GM21360 (cell line): Measurements from ENCODE around the gene IDH3A.

ENCODE experiments used
- ATAC-seq: cut with Tn5 transposase; IDR thresholded peaks from one replicate; pipeline ENCODE4 v1.9.1; 2021; ENCODE audit warnings: mild to moderate bottlenecking, moderate library complexity; ENCODE audit not compliant: unreplicated experiment

Gene IDH3A

DNA sequence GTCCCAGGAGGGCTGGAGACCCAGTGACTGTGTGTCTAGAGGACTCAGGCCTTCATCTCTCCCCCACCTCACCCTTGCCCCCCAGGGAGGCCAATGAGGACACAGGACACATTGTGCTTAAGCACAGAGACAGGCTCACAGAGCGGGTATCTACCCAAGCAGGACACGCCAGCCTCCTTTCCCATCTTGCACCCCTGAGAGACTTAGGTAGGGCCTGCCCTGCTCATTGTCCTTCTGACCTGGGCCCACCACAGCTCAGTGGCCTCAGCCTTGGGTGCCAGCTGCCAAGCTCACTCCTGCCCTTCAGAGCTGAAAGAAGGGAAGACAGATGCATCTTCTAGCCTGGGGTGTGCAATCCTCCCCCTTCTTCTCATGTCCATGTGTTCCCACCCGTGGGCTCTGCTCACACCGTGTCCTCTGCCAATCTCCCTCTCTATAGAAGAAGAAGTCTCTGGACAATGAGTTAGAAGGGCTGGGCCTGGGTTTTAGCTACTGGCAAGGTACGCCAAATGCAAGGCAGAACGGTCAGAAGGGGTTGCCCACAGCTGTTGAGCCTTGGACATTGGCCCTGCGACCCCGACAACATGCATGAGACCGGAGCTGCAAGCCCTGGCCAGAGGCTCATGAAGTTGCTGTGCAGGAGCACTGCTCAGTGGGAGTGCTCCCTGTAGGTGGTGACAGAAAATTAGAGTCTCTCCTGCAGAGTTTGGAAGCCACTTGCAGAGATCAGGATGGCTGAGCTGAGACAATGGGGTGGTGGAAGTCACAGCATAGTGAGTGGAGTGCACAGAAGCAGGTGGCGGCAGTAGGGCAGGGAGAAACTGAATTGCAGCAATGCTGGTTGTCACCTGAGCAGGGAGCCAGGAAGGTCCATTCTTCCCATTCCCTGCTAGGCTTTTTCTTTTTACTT, 52.4 kb downstream of the IDH3A start:
- no peak for ATAC-seq

GRCh38 chr15:78203346-78204225, 54.4 kb downstream of the IDH3A start:
- no peak for ATAC-seq

GRCh38 chr15:78204351-78205309, 55.5 kb downstream of the IDH3A start:
- no peak for ATAC-seq

DNA sequence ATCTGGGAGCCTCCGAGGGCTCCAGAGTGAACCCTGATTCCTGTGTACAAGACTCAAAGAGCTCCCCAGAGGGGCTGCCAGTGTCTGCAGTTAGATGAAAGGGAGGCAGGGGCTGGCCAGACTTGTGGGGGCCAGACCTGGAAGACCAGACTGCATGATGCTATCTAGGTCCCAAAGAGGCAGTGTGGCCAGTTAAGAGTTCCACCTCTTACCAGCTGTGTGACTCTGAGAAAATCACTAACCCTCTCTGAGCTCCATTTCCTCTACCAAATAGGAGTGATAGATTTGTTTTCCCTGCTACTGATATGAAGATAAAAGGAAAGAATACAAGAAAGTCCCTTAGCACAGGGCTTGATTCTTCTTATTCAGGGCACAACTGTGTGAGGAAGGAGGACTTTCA, 56.2 kb downstream of the IDH3A start:
- no peak for ATAC-seq

DNA sequence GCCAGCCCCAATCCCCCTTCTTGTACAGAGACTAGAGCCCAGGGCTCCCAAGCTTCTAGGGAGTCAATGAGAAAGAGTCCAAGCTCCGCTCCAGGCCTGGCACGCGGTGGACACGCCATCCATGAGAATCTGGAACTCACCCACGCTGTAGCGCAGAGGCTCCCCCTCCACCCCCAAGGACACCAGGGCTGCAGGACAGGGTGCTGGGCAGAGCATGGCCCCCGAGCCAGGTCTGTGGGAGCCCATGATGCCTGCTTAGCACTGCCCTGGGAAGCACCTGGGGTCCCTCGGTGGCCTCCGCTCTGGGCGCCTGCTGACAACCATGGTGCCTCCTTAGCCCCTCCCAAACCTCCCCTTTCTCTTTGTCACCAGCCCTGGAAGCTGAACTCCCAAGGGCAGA, 56.7 kb downstream of the IDH3A start:
- ATAC-seq, result no peak

- ATAC-seq, result no peak
Measured at GRCh38 chr15:78206326-78207109, 57.4 kb downstream of the IDH3A start.

DNA sequence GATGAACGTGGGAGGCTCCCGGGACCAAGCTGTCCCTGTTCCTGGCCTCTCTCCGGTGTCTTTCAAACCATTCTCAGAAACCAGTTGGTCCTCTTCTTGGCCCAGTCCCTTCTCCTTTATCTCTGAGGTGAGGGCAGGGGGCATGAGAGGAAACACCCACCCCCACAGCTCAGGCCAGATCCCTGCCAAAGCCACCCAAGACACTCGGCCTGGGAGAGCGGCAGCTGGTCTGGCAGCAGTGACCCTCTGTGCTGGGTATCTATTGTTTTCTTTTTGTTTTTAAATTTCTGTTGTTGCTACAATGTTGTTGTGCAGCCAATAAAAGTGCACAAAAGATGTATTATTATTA, 57.9 kb downstream of the IDH3A start:
- no peak for ATAC-seq

GRCh38 chr15:78207641-78208340, 58.6 kb downstream of the IDH3A start:
- no peak for ATAC-seq

DNA sequence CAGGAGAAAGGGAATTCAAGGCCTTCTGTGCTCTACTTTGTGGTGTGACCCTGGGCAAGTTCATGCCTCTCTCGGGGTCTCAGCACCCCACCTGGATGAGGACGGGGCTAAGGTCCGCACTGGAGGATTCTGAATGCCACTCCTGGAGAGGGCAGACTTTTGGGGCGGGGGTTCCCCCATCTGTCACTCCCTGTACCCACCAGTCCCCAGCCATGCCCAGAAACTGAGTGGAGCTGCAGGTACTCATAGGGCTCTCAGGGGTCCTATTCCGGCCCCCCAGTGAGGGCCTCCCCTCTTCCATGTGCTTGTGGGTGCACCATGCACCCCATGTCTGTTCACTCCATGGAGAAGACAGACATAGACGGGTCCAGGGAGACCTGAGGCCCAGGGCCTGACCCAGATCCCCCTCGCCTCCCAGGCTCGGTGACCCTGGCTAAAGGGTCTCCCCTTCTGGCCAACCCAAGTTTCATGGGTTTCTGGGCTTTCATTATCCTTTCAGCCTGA, 59.2 kb downstream of the IDH3A start:
- no peak for ATAC-seq

DNA sequence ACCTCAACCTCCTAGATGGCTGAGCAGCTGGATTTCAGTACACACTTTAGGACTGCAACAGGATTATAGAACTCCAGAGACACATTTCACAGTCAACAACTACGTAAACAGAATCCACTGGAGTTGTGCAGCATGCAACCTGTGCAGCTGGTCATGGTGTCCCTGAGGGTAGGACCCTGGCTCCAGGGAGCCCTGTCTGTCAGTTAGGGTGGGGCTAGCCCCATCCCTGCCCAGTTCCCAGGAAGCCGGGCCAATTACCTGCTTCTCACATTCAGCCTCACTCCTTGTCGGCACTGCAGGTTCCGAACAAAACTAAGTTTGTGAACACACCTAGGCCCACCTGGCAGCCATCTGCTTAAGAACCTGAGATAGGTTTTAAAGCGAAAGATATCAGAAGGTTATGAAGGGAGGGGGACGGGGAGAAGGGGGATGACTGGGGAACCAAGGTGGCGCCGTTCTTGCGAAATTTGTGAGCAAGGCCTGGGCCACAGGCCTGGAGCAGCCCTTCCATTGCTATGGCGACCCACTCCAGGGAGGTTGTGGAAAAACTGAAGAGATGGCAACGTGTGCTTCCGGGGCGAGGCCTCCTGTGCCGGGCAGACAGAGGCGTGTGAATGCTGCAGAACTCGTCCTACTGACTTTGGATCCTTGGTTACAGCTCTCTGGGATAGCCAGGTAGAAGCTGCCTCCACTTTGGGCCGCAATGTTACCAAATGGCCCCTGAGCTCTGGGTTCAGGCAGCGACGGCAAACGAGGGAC, 59.9 kb downstream of the IDH3A start:
- ATAC-seq, result no peak

DNA sequence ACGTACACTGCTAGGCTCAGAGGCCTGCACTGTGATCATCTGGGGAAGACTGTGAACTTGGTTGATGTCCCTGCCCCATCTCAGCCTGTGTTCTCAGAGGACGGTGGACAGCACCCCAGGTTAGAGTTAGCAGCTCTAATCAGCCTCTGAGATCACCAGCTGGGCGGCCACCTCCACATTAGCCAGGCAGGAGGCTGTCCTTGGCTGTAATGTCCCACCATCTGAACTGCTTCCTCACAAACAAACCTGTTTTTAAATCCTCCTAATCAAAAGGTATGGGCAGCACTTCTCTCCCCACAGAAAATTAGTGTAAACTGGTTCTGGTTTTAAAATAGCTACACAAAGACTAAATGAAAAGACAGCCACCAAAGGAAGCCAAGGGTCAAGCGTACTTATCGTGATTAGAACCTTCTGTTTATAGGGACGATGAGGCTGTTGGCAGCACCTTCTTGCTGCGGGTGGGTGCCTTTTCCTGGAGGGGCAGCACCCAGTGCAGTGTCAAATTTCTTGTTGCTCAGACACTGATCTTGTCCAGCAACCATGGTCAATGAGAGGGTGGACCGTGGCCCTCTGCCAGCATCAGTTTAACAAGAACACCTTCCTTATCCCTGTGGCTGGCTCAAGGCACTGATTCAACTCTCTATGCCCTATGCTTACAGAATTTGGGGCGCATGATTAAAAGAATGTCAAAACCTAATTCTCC, 60.6 kb downstream of the IDH3A start:
- ATAC-seq, result no peak

GRCh38 chr15:78210349-78210717, 61.2 kb downstream of the IDH3A start:
- no peak for ATAC-seq

DNA sequence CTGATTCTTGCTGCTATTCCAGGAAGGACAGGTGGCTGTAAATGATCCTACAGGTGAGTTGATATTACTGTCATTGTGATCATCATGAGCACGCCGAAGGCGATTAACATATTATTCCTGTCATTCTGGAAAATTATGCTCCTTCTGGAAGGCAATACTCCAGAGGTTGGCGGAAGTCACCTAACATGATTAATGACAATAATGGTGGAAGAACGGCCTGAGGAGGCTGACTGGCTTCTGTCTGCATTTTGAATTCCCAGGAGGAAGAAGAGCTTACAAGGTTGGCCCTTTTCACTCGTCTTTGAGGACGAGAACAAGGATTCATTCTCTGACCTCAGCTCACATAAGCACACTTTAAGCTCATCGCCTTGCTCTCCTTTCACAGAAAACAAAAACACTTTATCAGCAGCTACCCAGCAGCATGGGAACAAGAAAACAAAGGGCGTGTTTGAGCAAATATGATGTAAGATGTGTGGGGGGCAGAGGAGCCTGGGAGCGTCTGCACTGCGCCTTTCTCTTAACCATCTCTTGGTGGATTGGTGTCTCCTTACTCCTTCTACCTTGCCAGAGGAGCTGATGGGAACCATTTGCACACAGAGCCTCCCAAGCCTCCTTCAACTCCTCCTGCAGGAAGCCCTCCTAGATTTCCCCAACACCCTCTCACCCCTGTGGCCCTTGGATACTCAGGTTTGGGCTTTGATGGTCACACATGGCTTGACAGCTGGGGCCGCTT, 62.2 kb downstream of the IDH3A start:
- no peak for ATAC-seq

- no peak for ATAC-seq
Measured at GRCh38 chr15:78212008-78212407, 62.8 kb downstream of the IDH3A start.

DNA sequence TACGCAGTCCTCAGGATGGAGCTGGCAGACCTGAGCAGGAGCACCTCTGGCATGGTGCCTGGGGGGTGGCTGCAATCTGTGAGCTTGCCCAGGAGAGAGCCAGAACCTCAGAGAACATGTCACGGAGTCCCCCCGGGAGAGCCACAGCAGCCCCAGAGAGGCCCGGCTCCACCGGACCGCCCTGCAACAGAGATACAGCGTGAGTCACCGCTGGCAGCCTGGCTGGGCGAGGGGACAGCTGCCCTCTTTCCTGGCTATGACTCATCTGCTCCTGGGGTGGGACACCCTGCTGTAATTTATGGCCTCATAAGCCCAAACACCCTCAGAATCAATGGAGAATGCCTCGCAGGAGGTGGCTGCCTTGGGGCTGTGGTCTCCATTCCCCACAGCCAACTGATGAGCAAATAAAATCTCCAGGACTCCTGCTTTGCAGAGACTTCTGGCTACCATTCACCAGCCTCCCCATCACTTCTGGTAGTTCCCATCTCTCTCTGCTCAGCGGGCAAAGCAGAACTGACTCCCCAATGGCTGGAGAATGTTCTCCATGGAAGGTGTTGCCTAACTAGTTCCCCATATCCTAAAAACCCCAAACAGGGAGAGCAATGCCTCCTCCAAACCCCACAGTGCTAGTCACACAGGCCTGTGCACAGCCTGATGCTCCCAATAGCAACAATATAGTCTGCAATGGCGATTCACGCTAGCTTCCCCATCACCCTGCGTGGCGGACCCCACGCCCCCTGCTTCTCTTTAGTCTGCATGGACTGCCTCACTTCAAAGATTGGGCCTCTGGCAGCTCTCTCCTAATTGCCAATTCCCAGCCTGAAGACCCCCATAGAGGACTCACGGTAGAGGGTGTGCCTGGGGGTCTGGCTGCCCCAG, 63.6 kb downstream of the IDH3A start:
- ATAC-seq, result no peak

GRCh38 chr15:78213425-78213750, 64.2 kb downstream of the IDH3A start:
- no peak for ATAC-seq
